Stimulated activated naive CD8-positive, alpha-beta T cell treated with anti-CD3 and anti-CD28 coated beads, Interleukin-15, Interleukin-2, amounts not matched to agents 100 ng/mL and 50 ng/mL, for 24 hours (primary cell): ENCODE measurements around the gene TMEM131.
"Not testable (repeated sequence)": the region's sequence is repeated elsewhere in the genome, so short reads cannot be mapped to it uniquely, and the experiment has no call there.

Source experiments
- H3K27ac Mint-ChIP-seq: one replicate; pipeline ENCODE4 v1.8.0; 2021; ENCODE audit warnings: mild to moderate bottlenecking, mixed read lengths
- H3K27me3 Mint-ChIP-seq: one replicate; pipeline ENCODE4 v1.8.0; 2021; ENCODE audit warnings: mixed read lengths
- H3K36me3 Mint-ChIP-seq: one replicate; pipeline ENCODE4 v1.8.0; 2021; ENCODE audit warnings: low read depth, mixed read lengths
- H3K4me1 Mint-ChIP-seq: one replicate; pipeline ENCODE4 v1.8.0; 2021; ENCODE audit warnings: low read depth, mixed read lengths
- H3K4me3 Mint-ChIP-seq: one replicate; pipeline ENCODE4 v1.8.0; 2021; ENCODE audit warnings: mild to moderate bottlenecking, mixed read lengths
- H3K9me3 Mint-ChIP-seq: one replicate; pipeline ENCODE4 v1.8.0; 2021; ENCODE audit warnings: mixed read lengths

Gene TMEM131

DNA sequence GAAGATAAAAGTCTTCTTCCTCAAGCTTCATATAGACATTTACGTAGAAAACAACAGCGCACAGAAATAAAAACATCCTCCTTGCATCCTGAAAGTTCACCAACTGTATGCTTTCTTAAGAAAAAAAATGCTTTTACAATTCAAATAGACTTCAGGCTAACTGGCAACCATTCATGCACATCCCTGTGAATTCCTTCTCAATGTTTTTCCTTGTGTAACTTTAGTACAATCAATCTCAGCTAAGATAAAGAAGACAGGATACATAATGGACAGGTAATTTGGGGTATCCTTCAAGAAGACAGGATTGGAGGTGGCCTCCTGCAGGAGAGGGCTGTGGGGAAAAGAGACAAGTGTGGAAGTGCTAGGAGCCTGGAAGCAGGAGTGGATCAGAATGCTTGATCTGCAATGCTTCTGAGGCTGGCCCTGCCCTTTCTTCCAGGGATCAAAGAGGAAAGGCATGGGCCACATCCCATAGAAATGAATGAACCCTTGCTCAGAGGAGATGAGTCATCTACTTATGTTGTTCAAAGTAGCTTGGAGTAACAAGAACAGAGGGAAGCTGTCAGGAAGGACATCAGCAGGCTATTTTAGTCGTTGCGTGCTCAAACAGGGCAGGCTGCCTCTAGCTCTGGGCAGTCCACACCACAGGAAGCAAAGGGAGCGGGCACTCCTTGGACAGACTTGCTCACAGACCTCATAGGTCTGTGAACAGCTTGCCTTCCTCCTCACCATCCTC, 126.6 kb downstream of the TMEM131 start:
- Mint-ChIP-seq H3K4me3 (no peak overlapping the region), H3K36me3 (peaks cover 34% of the 10 kb centered on the region), H3K9me3 (peaks cover 8% of the 10 kb centered on the region), H3K27ac (peak overlapping the region; percentile 63), H3K27me3 (no peaks in the 10 kb centered on the region), H3K4me1 (peaks cover 42% of the 10 kb centered on the region)

DNA sequence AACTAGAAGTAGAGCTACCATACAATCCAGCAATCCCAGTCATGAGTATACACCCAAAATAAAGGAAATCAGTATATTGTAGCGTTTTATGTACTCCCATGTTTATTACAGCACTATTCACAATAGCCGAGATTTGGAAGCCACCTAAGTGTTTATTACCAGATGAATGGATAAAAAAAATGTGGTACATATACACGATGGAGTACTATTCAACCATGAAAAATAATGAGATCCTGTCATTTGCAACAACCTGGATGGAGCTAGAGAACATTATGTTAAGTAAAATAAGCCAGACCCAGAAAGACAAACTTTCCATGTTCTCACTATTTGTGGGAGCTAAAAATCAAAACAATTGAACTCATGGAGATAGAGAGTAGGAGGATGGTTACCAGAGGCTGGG, 131.9 kb downstream of the TMEM131 start:
- peaks cover 56% of the 10 kb centered on the region for H3K36me3 Mint-ChIP-seq
- H3K4me3 Mint-ChIP-seq = no peak overlapping the region
- no peaks in the 10 kb centered on the region for H3K27me3 Mint-ChIP-seq
- H3K27ac Mint-ChIP-seq = no peak overlapping the region
- peaks cover 3% of the 10 kb centered on the region for H3K4me1 Mint-ChIP-seq
- peaks cover 12% of the 10 kb centered on the region for H3K9me3 Mint-ChIP-seq

GRCh38 chr2:97861177-97861576, 134.6 kb downstream of the TMEM131 start:
- Mint-ChIP-seq H3K36me3 (peaks cover 63% of the 10 kb centered on the region), H3K27ac (no peak overlapping the region), H3K4me1 (no peaks in the 10 kb centered on the region)

GRCh38 chr2:97858442-97858841, 137.3 kb downstream of the TMEM131 start:
- Mint-ChIP-seq H3K36me3 (peaks cover 50% of the 10 kb centered on the region), H3K9me3 (peaks cover 1% of the 10 kb centered on the region), H3K4me3 (no peak overlapping the region), H3K4me1 (no peaks in the 10 kb centered on the region), H3K27me3 (no peaks in the 10 kb centered on the region), H3K27ac (no peak overlapping the region)

More at GRCh38 chr2:97861177-97861576, 134.6 kb downstream of the TMEM131 start:
- H3K4me3 Mint-ChIP-seq = no peak overlapping the region
- H3K9me3 Mint-ChIP-seq = peaks cover 9% of the 10 kb centered on the region
- H3K27me3 Mint-ChIP-seq = no peaks in the 10 kb centered on the region

- H3K27me3 Mint-ChIP-seq = no peaks in the 10 kb centered on the region
- peaks cover 51% of the 10 kb centered on the region for H3K36me3 Mint-ChIP-seq
- H3K9me3 Mint-ChIP-seq = no peaks in the 10 kb centered on the region
- H3K4me1 Mint-ChIP-seq = peaks cover 5% of the 10 kb centered on the region
- H3K27ac Mint-ChIP-seq = no peak overlapping the region
- H3K4me3 Mint-ChIP-seq = no peak overlapping the region
These were observed 138.2 kb downstream of the TMEM131 start for GRCh38 chr2:97857553-97857952.

GRCh38 chr2:97853057-97853456, 142.7 kb downstream of the TMEM131 start:
- H3K9me3 Mint-ChIP-seq, H3K27ac Mint-ChIP-seq, H3K27me3 Mint-ChIP-seq, H3K4me3 Mint-ChIP-seq: not testable (repeated sequence)
- Mint-ChIP-seq H3K4me1 (peaks cover 42% of the 10 kb centered on the region), H3K36me3 (peaks cover 41% of the 10 kb centered on the region)

DNA sequence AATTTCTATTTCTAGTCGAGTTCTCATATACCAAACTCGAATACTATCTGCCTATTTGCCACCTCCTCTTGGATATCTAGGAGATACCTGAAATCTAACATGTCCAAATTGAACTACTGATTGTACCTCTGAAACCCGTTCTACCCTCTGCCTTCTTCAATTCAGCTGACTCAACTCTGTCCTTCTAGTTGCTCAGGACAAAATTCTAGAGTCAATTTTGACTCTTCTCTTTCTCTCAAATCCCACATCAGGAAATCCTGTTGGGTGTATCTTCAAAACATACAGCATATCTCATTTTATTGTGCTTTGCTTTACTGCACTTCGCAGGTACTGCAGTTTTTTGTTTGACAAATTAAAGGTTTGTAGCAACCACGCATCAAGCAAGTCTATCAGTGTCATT, 144.6 kb downstream of the TMEM131 start:
- no peaks in the 10 kb centered on the region for H3K27me3 Mint-ChIP-seq
- peak overlapping the region; percentile 29 for H3K27ac Mint-ChIP-seq
- no peaks in the 10 kb centered on the region for H3K9me3 Mint-ChIP-seq
- peaks cover 35% of the 10 kb centered on the region for H3K36me3 Mint-ChIP-seq
- H3K4me3 Mint-ChIP-seq = no peak overlapping the region
- peaks cover 43% of the 10 kb centered on the region for H3K4me1 Mint-ChIP-seq

GRCh38 chr2:97849881-97850528, 145.7 kb downstream of the TMEM131 start:
- Mint-ChIP-seq H3K4me1 (peaks cover 55% of the 10 kb centered on the region), H3K4me3 (peak overlapping the region; percentile 12), H3K27me3 (no peaks in the 10 kb centered on the region), H3K9me3 (no peaks in the 10 kb centered on the region), H3K27ac (peak overlapping the region; percentile 61), H3K36me3 (peaks cover 38% of the 10 kb centered on the region)

DNA sequence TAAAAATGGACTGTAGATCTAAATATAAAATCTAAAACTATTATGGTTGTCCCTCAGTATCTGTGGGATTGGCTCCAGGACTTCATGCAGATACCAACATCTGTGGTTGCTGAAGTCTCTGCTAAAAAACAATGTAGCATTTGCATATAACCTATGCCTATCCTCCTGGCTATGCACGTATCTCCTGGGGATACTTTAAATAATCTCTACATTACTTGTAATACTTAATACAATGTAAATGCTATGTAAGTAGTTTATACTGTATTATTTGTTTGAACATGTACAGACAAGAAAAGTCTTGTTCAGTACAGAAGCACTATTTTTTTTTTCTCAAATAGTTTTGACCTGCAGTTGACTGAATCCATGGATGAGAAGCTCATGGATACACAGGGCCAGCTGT, 147.4 kb downstream of the TMEM131 start:
- Mint-ChIP-seq H3K4me3 (no peak overlapping the region), H3K9me3 (no peaks in the 10 kb centered on the region), H3K27me3 (no peaks in the 10 kb centered on the region), H3K27ac (no peak overlapping the region), H3K36me3 (peaks cover 29% of the 10 kb centered on the region), H3K4me1 (peaks cover 57% of the 10 kb centered on the region)

GRCh38 chr2:97846716-97847115, 149.0 kb downstream of the TMEM131 start:
- not testable (repeated sequence) for H3K27ac Mint-ChIP-seq, H3K4me3 Mint-ChIP-seq, H3K9me3 Mint-ChIP-seq, H3K27me3 Mint-ChIP-seq
- Mint-ChIP-seq H3K4me1 (peaks cover 45% of the 10 kb centered on the region), H3K36me3 (peaks cover 28% of the 10 kb centered on the region)

GRCh38 chr2:97845818-97846217, 149.9 kb downstream of the TMEM131 start:
- H3K4me3 Mint-ChIP-seq = no peak overlapping the region
- H3K4me1 Mint-ChIP-seq = peaks cover 36% of the 10 kb centered on the region
- H3K9me3 Mint-ChIP-seq = no peaks in the 10 kb centered on the region
- H3K27ac Mint-ChIP-seq = peak overlapping the region; percentile 49
- peaks cover 29% of the 10 kb centered on the region for H3K36me3 Mint-ChIP-seq
- no peaks in the 10 kb centered on the region for H3K27me3 Mint-ChIP-seq

DNA sequence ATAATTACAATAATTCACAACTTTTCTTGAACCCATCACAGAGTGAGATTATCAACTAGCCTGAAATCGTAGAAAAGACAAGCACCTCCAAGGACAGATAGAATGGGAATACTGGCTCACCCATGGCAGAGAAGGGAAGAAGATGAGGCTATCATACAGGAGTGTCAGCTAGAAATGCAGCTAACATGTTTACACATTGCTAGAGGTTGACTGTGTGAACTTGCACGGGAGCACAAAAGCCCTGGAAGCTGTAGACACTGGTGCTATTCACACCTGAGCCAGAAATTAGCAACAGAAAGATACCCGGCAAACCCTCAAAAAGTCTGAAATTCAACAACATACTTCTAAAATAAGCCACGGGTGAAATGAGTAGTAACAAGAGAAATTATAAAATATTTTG, 150.6 kb downstream of the TMEM131 start:
- peaks cover 34% of the 10 kb centered on the region for H3K36me3 Mint-ChIP-seq
- H3K27ac Mint-ChIP-seq = no peak overlapping the region

DNA sequence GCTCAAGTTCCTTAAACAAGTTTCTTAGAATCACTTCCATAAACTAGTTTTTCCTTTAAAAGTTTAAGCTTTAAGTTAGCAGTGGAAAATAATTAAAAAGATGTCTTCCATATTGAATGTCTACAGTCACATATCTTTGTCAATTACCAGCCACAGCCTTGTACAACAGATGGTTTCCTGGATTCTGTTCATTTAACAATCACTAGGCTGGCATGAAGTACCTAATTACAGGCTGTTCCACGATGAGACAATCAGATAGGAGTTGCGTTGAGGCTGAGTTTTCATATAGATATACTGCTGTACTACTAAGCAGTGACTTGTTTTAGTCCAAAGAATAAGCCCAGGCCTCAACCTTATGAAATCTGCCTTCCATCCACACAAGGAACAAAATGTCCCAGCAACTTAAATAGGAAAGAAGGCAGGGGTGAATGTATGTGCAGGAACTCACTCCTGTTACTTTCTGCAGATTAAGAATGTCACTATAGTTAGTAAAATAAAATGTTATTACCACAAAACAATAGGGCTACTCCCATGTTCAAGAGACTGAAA, 151.4 kb downstream of the TMEM131 start:
- no peak overlapping the region for H3K4me3 Mint-ChIP-seq
- H3K9me3 Mint-ChIP-seq = no peaks in the 10 kb centered on the region
- H3K27ac Mint-ChIP-seq = no peak overlapping the region
- H3K36me3 Mint-ChIP-seq = peaks cover 37% of the 10 kb centered on the region
- peaks cover 23% of the 10 kb centered on the region for H3K4me1 Mint-ChIP-seq
- no peaks in the 10 kb centered on the region for H3K27me3 Mint-ChIP-seq

More for the DNA sequence above, 150.6 kb downstream of the TMEM131 start:
- Mint-ChIP-seq H3K27me3 (no peaks in the 10 kb centered on the region), H3K4me1 (peaks cover 30% of the 10 kb centered on the region), H3K9me3 (no peaks in the 10 kb centered on the region), H3K4me3 (no peak overlapping the region)

DNA sequence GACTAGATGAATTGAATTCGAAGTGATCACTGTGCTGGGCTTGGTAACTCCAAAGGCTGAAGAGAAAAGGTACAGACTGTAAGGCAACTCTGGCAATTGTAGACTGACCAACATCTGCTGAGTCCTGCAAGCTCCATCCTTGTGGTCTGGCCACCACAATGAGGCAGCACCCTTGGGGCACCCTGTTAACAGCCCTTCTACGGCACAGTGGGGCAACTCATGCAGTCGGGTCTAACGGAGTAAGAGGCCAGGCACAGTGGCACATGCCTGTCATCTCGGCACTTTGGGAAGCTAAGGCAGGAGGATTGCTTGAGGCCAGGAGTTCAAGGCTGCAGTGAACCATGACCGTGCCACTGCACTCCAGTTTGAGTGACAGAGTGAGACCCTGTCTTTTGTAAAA, 155.6 kb downstream of the TMEM131 start:
- peaks cover 59% of the 10 kb centered on the region for H3K36me3 Mint-ChIP-seq
- no peak overlapping the region for H3K27ac Mint-ChIP-seq
- peaks cover 8% of the 10 kb centered on the region for H3K4me1 Mint-ChIP-seq
- no peak overlapping the region for H3K4me3 Mint-ChIP-seq
- no peaks in the 10 kb centered on the region for H3K9me3 Mint-ChIP-seq
- H3K27me3 Mint-ChIP-seq = no peaks in the 10 kb centered on the region

DNA sequence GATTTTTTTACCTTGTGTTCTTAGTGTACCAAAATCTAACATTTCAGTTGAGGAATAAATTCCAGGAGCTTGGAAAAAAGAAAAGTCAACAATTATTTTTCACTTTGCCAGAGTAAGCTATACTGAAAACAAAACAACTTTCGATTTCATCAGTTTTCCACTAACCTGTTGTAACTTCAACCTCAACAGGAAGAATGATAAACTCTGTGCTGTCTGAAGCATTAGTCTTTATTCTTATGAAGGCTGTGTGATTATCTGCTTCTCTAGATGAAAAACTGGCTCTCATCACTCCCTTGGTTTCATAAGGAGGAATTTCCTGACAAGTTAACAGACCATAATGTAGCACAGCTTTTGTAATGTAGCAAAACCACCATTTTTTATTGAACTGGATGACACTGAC, 161.1 kb downstream of the TMEM131 start:
- Mint-ChIP-seq H3K4me1 (peaks cover 15% of the 10 kb centered on the region), H3K36me3 (peaks cover 57% of the 10 kb centered on the region), H3K4me3 (no peak overlapping the region), H3K27ac (no peak overlapping the region), H3K9me3 (no peaks in the 10 kb centered on the region), H3K27me3 (no peaks in the 10 kb centered on the region)
